Chondrocyte (in vitro differentiated cells): ENCODE measurements around the gene SRCIN1. TPM values are rescaled to one million over a fixed set of nuclear protein-coding genes. Genes with fewer than 3 reads are reported as not detected.
A peak's percentile ranks its signal among the peaks of the same experiment; 100 is the strongest.
"Not testable (repeated sequence)": the region's sequence is repeated elsewhere in the genome, so short reads cannot be mapped to it uniquely, and the experiment has no call there.

Experiments used
- DNase-seq: peaks from one replicate; pipeline ENCODE4 v3.0.0; 2021; ENCODE audit warnings: mixed read lengths, low spot score
- H3K27ac Mint-ChIP-seq: one replicate; pipeline ENCODE4 v1.8.0; 2021; ENCODE audit warnings: mild to moderate bottlenecking, moderate library complexity, mixed read lengths; ENCODE audit not compliant: unreplicated experiment
- H3K27me3 Mint-ChIP-seq: 2 replicates; pipeline ENCODE4 v1.8.0; 2021; ENCODE audit warnings: low read depth, mixed read lengths
- H3K36me3 Mint-ChIP-seq: 2 replicates; pipeline ENCODE4 v1.8.0; 2021; ENCODE audit warnings: low read depth, mixed read lengths
- H3K4me1 Mint-ChIP-seq: 2 replicates; pipeline ENCODE4 v1.8.0; 2021; ENCODE audit warnings: low read depth, mild to moderate bottlenecking, mixed read lengths
- H3K4me3 Mint-ChIP-seq: one replicate; pipeline ENCODE4 v1.8.0; 2021; ENCODE audit warnings: mild to moderate bottlenecking, moderate library complexity, mixed read lengths; ENCODE audit not compliant: unreplicated experiment
- H3K9me3 Mint-ChIP-seq: 2 replicates; pipeline ENCODE4 v1.8.0; 2021; ENCODE audit warnings: low read depth, mixed read lengths
- CTCF ChIP-seq: fragments of 200-600 bp; sonication (generic); IDR thresholded peaks from 2 replicates; pipeline ENCODE4 v1.5.0; 2021; ENCODE audit warnings: antibody characterized with exemption, mild to moderate bottlenecking, moderate library complexity
- total RNA-seq: library from RNA; stranded (reverse); gene quantifications from 3 replicates; pipeline ENCODE4 v1.2.1, GENCODE V29; 2021

The SRCIN1 gene
- total RNA-seq, 1 donor from 2014 or later = 0.30 TPM

- TF ChIP-seq CTCF = no peak
- Mint-ChIP-seq H3K27ac (no peak overlapping the region), H3K4me3 (no peak overlapping the region)
Measured at GRCh38 chr17:38637951-38638350, 32.2 kb upstream of the SRCIN1 start.

GRCh38 chr17:38636054-38636453 is 30.3 kb upstream of the SRCIN1 start:
- Mint-ChIP-seq H3K9me3 (no peaks in the 10 kb centered on the region), H3K4me1 (peaks cover 3% of the 10 kb centered on the region), H3K27ac (no peak overlapping the region), H3K27me3 (peaks cover 5% of the 10 kb centered on the region), H3K36me3 (peaks cover 1% of the 10 kb centered on the region), H3K4me3 (no peak overlapping the region)
- no peak for TF ChIP-seq CTCF
- DNase-seq = peak; percentile 35

More at GRCh38 chr17:38637951-38638350, 32.2 kb upstream of the SRCIN1 start:
- DNase-seq = no peak
- H3K4me1 Mint-ChIP-seq = peaks cover 3% of the 10 kb centered on the region
- H3K36me3 Mint-ChIP-seq = peaks cover 1% of the 10 kb centered on the region
- no peaks in the 10 kb centered on the region for H3K9me3 Mint-ChIP-seq
- peaks cover 16% of the 10 kb centered on the region for H3K27me3 Mint-ChIP-seq

GRCh38 chr17:38632334-38632733 is 26.6 kb upstream of the SRCIN1 start:
- H3K4me1 Mint-ChIP-seq = peaks cover 3% of the 10 kb centered on the region
- no peak overlapping the region for H3K4me3 Mint-ChIP-seq
- no peak overlapping the region for H3K27ac Mint-ChIP-seq
- H3K36me3 Mint-ChIP-seq = no peaks in the 10 kb centered on the region
- H3K9me3 Mint-ChIP-seq = no peaks in the 10 kb centered on the region
- H3K27me3 Mint-ChIP-seq = peaks cover 5% of the 10 kb centered on the region
- peak; percentile 25 for DNase-seq
- no peak for TF ChIP-seq CTCF

GRCh38 chr17:38628441-38628840 is 22.7 kb upstream of the SRCIN1 start:
- no peak for TF ChIP-seq CTCF
- Mint-ChIP-seq H3K4me1 (no peaks in the 10 kb centered on the region), H3K4me3 (no peak overlapping the region), H3K27ac (no peak overlapping the region), H3K9me3 (no peaks in the 10 kb centered on the region), H3K36me3 (no peaks in the 10 kb centered on the region), H3K27me3 (peaks cover 17% of the 10 kb centered on the region)
- DNase-seq = peak; percentile 53

- TF ChIP-seq CTCF = no peak
- H3K27me3 Mint-ChIP-seq = peaks cover 18% of the 10 kb centered on the region
Measured at GRCh38 chr17:38627957-38628356, 22.2 kb upstream of the SRCIN1 start.

GRCh38 chr17:38626606-38627226 is 21.0 kb upstream of the SRCIN1 start:
- H3K36me3 Mint-ChIP-seq, H3K4me3 Mint-ChIP-seq, H3K4me1 Mint-ChIP-seq, DNase-seq, H3K9me3 Mint-ChIP-seq, H3K27ac Mint-ChIP-seq: not testable (repeated sequence)
- H3K27me3 Mint-ChIP-seq = peaks cover 30% of the 10 kb centered on the region

More at GRCh38 chr17:38627957-38628356, 22.2 kb upstream of the SRCIN1 start:
- no peak overlapping the region for H3K4me3 Mint-ChIP-seq
- H3K4me1 Mint-ChIP-seq = no peaks in the 10 kb centered on the region
- no peaks in the 10 kb centered on the region for H3K36me3 Mint-ChIP-seq
- no peak for DNase-seq
- no peaks in the 10 kb centered on the region for H3K9me3 Mint-ChIP-seq
- H3K27ac Mint-ChIP-seq = no peak overlapping the region
